Hepatocyte (in vitro differentiated cells): ENCODE results near the gene BICDL2. TPM values are rescaled to one million over a fixed set of nuclear protein-coding genes. Genes with fewer than 3 reads are reported as not detected.

ENCODE experiments used
- DNase-seq: peaks from one replicate; pipeline ENCODE4 v3.0.0-alpha.2; 2016; ENCODE audit warnings: low spot score
- H2AFZ ChIP-seq: fragments of 200-600 bp; sonication (generic); 2 replicates; pipeline ENCODE4 v1.6.0; 2016; ENCODE audit warnings: antibody characterized with exemption, mild to moderate bottlenecking
- H3K27ac ChIP-seq: fragments of 200-600 bp; sonication (generic); 2 replicates; pipeline ENCODE4 v1.5.1; 2016; ENCODE audit warnings: mild to moderate bottlenecking
- H3K27me3 ChIP-seq: fragments of 200-600 bp; sonication (generic); 2 replicates; pipeline ENCODE4 v1.6.1; 2016
- H3K36me3 ChIP-seq: fragments of 200-600 bp; sonication (generic); replicated peaks from 2 replicates; pipeline ENCODE4 v1.5.1; 2016; ENCODE audit warnings: low read depth; ENCODE audit not compliant: insufficient read depth
- H3K4me1 ChIP-seq: fragments of 200-600 bp; sonication (generic); 2 replicates; pipeline ENCODE4 v1.5.1; 2016; ENCODE audit warnings: mild to moderate bottlenecking, moderate library complexity; ENCODE audit not compliant: insufficient read depth
- H3K4me2 ChIP-seq: fragments of 200-600 bp; sonication (generic); 2 replicates; pipeline ENCODE4 v1.6.0; 2016
- H3K4me3 ChIP-seq: fragments of 200-600 bp; sonication (generic); 2 replicates; pipeline ENCODE4 v1.5.1; 2016; ENCODE audit warnings: mild to moderate bottlenecking
- H3K79me2 ChIP-seq: fragments of 200-600 bp; sonication (generic); 2 replicates; pipeline ENCODE4 v1.6.0; 2017; ENCODE audit warnings: mild to moderate bottlenecking
- H3K9me2 ChIP-seq: fragments of 200-600 bp; sonication (generic); replicated peaks from 2 replicates; pipeline ENCODE4 v1.6.0; 2017; ENCODE audit warnings: mild to moderate bottlenecking; ENCODE audit not compliant: insufficient read depth
- H3K9me3 ChIP-seq: fragments of 200-600 bp; sonication (generic); 2 replicates; pipeline ENCODE4 v1.5.1; 2016; ENCODE audit warnings: low read depth, mild to moderate bottlenecking
- H4K20me1 ChIP-seq: fragments of 200-600 bp; sonication (generic); 2 replicates; pipeline ENCODE4 v1.6.0; 2016; ENCODE audit warnings: mild to moderate bottlenecking; ENCODE audit not compliant: insufficient read depth, poor library complexity, severe bottlenecking
- EZH2 ChIP-seq: fragments of 200-600 bp; sonication (generic); IDR thresholded peaks from 2 replicates; pipeline ENCODE4 v1.6.1; 2016; ENCODE audit warnings: antibody characterized with exemption, mild to moderate bottlenecking, borderline replicate concordance
- EZH2phosphoT487 ChIP-seq: fragments of 200-600 bp; sonication (generic); IDR thresholded peaks from one replicate; pipeline ENCODE4 v1.6.1; 2018; ENCODE audit warnings: antibody characterized with exemption, mild to moderate bottlenecking, low read depth, moderate library complexity; ENCODE audit not compliant: unreplicated experiment, severe bottlenecking
- WGBS: methylation state at CpG from one replicate; pipeline ENCODE4 v1.1.6; 2016; ENCODE audit warnings: low lambda C conversion rate; ENCODE audit errors: missing lambda C conversion rate; 5-methylcytosine and 5-hydroxymethylcytosine counted together
- polyA plus RNA-seq: library from polyadenylated mRNA; unstranded; fragments of >200 nt; fragmentation: Nextera tagmentation; extraction: Ambion mirVana; gene quantifications from 2 replicates; pipeline ENCODE4 v1.2.1, GENCODE V29; 2016
- total RNA-seq: library from RNA; depleted of rRNA; stranded (reverse); fragments of >200 nt; gene quantifications from 2 replicates; pipeline ENCODE4 v1.2.3, GENCODE V29; 2014
- TF ChIP-seq, protein P1 (sequence below): fragments of 200-600 bp; sonication (generic); IDR thresholded peaks from 2 replicates; pipeline ENCODE4 v1.5.1; 2016; ENCODE audit warnings: antibody characterized with exemption, mild to moderate bottlenecking; ENCODE audit not compliant: poor library complexity

BICDL2 gene
- total and polyA plus RNA-seq, 2 experiments from 2014 or later = 12.3 to 12.8 TPM

DNA sequence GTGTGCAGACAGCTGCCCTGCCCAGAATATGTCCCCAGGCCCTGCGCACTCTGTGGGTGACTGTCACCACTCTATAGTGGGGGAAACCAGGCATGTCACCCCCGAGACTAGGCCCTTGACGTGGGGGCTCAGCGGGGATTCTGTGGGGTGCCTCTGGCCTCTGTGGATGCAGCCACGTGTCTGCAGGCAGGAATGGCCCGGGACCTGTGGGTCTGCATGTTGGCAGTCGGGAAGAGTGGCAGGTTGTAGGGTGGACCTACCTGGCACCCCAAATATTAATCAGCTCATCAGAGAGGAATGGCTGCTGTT, 29.6 kb upstream of the BICDL2 start:
- H4K20me1 ChIP-seq = no peaks in the 10 kb centered on the region
- no peaks in the 10 kb centered on the region for H3K27me3 ChIP-seq
- DNase-seq = no peak
- H3K27ac ChIP-seq = no peak overlapping the region
- peak overlapping the region; percentile 66 for H3K4me2 ChIP-seq
- no peaks in the 10 kb centered on the region for H3K79me2 ChIP-seq
- H2AFZ ChIP-seq = no peak overlapping the region
- H3K9me3 ChIP-seq = no peaks in the 10 kb centered on the region
- H3K4me1 ChIP-seq = peaks cover 5% of the 10 kb centered on the region
- no peak overlapping the region for H3K4me3 ChIP-seq
- 95% methylated on average over 7 of the region's 7 CpGs for WGBS
- no peaks in the 10 kb centered on the region for H3K36me3 ChIP-seq
- H3K9me2 ChIP-seq = no peaks in the 10 kb centered on the region
- TF ChIP-seq EZH2phosphoT487 = no peak

DNA sequence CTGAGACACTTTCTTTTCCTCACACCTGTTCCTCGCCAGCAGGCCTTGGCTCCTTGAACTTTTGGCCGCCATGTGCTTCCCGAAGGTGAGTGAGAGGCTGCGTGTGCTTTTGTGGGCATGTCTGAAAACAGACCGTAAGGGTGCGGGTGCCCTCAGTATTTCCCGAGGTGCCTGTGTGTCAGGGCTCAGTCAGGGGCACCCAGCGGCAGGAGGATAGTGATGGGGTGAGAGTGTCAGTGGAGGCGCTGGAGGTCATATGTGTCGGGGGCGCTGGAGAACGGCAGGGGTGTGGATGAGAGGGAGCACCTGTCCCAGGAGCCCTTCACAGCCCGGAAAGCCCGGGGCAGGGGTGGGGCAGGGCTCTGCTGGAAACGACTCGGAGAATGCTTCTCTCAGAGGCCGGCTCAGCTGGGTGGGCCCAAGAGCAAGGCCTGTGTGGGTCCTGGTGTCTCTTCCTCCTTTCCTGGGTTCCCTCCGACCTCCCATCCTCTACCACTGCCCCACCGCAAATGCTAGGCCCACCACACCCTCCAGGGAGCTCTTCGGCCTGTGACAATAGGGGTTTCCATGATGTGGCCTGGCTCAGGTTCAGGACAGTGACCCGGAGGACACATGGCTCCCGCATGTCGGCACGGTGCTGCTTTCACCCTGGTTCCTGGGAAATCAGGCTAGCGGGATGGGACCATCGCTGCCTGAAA, 29.1 kb upstream of the BICDL2 start:
- TF ChIP-seq, protein P1, sequence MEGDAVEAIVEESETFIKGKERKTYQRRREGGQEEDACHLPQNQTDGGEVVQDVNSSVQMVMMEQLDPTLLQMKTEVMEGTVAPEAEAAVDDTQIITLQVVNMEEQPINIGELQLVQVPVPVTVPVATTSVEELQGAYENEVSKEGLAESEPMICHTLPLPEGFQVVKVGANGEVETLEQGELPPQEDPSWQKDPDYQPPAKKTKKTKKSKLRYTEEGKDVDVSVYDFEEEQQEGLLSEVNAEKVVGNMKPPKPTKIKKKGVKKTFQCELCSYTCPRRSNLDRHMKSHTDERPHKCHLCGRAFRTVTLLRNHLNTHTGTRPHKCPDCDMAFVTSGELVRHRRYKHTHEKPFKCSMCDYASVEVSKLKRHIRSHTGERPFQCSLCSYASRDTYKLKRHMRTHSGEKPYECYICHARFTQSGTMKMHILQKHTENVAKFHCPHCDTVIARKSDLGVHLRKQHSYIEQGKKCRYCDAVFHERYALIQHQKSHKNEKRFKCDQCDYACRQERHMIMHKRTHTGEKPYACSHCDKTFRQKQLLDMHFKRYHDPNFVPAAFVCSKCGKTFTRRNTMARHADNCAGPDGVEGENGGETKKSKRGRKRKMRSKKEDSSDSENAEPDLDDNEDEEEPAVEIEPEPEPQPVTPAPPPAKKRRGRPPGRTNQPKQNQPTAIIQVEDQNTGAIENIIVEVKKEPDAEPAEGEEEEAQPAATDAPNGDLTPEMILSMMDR = no peak
- TF ChIP-seq EZH2 = no peak
- no peak for TF ChIP-seq EZH2phosphoT487
- no peaks in the 10 kb centered on the region for H3K9me2 ChIP-seq
- H3K27ac ChIP-seq = peak overlapping the region; percentile 89
- H3K4me3 ChIP-seq = no peak overlapping the region
- no peak overlapping the region for H2AFZ ChIP-seq
- no peaks in the 10 kb centered on the region for H3K27me3 ChIP-seq
- 91% methylated on average over 26 of the region's 26 CpGs for WGBS
- no peak for DNase-seq
- H3K4me1 ChIP-seq = peaks cover 5% of the 10 kb centered on the region
- H3K79me2 ChIP-seq = no peaks in the 10 kb centered on the region
- peak overlapping the region; percentile 66 for H3K4me2 ChIP-seq
- H3K36me3 ChIP-seq = no peaks in the 10 kb centered on the region
- H4K20me1 ChIP-seq = no peaks in the 10 kb centered on the region
- no peaks in the 10 kb centered on the region for H3K9me3 ChIP-seq

- Histone ChIP-seq H3K79me2 (no peaks in the 10 kb centered on the region), H4K20me1 (no peaks in the 10 kb centered on the region), H2AFZ (no peak within 1 kb of the TSS), H3K9me3 (no peaks in the 10 kb centered on the region), H3K4me1 (peaks cover 5% of the 10 kb centered on the region), H3K27ac (peak within 1 kb of the TSS; percentile 89), H3K27me3 (no peaks in the 10 kb centered on the region), H3K36me3 (no peaks in the 10 kb centered on the region), H3K9me2 (no peaks in the 10 kb centered on the region), H3K4me2 (peak within 1 kb of the TSS; percentile 66), H3K4me3 (no peak within 1 kb of the TSS)
- 73% methylated on average over 13 of the region's 13 CpGs for WGBS
- no peak for TF ChIP-seq EZH2
- no peak for TF ChIP-seq EZH2phosphoT487
- TF ChIP-seq, protein P1 = no peak
- peak; percentile 89 for DNase-seq
Measured at GRCh38 chr16:3065069-3065741, 28.5 kb upstream of the BICDL2 start, which contains the start of gene IL32. Gene IL32, plus strand, starts transcription at chr16:3065640. Its CDS starts 172 bp downstream, at chr16:3065812.

GRCh38 chr16:3063625-3064386, 27.1 kb upstream of the BICDL2 start:
- H3K27ac ChIP-seq = peak overlapping the region; percentile 89
- TF ChIP-seq, protein P1 = no peak
- no peak for TF ChIP-seq EZH2phosphoT487
- TF ChIP-seq EZH2 = no peak
- peaks cover 12% of the 10 kb centered on the region for H3K4me1 ChIP-seq

More at GRCh38 chr16:3063625-3064386, 27.1 kb upstream of the BICDL2 start:
- no peaks in the 10 kb centered on the region for H3K27me3 ChIP-seq
- DNase-seq = no peak
- no peaks in the 10 kb centered on the region for H3K36me3 ChIP-seq
- H4K20me1 ChIP-seq = no peaks in the 10 kb centered on the region
- H3K4me2 ChIP-seq = no peak overlapping the region
- no peak overlapping the region for H2AFZ ChIP-seq
- no peaks in the 10 kb centered on the region for H3K79me2 ChIP-seq
- WGBS = 95% methylated on average over 8 of the region's 8 CpGs
- no peaks in the 10 kb centered on the region for H3K9me3 ChIP-seq
- no peak overlapping the region for H3K4me3 ChIP-seq
- H3K9me2 ChIP-seq = no peaks in the 10 kb centered on the region
